ENCODE results near the gene ZNF423. TPM values are rescaled to one million over a fixed set of nuclear protein-coding genes. Genes with fewer than 3 reads are reported as not detected.

Gene ZNF423
- total RNA-seq, 1 experiment from 2014 or later, result 0.49 TPM

DNA sequence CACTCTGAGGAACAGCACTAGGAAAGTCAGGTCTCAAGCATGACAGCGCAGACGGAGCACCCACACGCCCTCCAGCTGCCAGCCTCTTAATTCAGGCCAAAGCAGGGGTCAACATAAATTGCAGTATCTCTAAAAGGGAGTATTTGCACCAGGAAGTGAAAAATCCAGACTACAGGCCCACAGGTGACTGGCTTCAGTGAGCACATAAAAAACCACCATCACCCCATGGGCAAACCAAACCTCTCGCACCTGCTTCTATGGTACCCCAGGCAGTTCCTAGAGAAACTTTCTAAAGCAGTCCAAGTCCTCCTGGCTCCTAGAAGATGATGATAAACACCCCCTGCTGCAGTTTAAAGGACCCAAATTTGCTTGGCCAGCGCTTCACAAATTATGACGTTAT, 129.8 kb downstream of the ZNF423 start:
- in situ Hi-C loops (cut with HindIII; ENCODE audit: low pct_unique_long_range_greater_than_20kb, low sequenced_read_pairs), result no loop called here
- TF ChIP-seq SIN3A (IDR thresholded peaks at IDR 0.05; ENCODE audit: borderline replicate concordance, insufficient read depth, low read depth, low read length) (no peak), TCF7L2 (IDR thresholded peaks at IDR 0.05; ENCODE audit: low read depth, low read length) (no peak), POLR2AphosphoS5 (IDR thresholded peaks at IDR 0.05; ENCODE audit: low read depth, low read length) (no peak)
- TF ChIP-seq, protein P1, sequence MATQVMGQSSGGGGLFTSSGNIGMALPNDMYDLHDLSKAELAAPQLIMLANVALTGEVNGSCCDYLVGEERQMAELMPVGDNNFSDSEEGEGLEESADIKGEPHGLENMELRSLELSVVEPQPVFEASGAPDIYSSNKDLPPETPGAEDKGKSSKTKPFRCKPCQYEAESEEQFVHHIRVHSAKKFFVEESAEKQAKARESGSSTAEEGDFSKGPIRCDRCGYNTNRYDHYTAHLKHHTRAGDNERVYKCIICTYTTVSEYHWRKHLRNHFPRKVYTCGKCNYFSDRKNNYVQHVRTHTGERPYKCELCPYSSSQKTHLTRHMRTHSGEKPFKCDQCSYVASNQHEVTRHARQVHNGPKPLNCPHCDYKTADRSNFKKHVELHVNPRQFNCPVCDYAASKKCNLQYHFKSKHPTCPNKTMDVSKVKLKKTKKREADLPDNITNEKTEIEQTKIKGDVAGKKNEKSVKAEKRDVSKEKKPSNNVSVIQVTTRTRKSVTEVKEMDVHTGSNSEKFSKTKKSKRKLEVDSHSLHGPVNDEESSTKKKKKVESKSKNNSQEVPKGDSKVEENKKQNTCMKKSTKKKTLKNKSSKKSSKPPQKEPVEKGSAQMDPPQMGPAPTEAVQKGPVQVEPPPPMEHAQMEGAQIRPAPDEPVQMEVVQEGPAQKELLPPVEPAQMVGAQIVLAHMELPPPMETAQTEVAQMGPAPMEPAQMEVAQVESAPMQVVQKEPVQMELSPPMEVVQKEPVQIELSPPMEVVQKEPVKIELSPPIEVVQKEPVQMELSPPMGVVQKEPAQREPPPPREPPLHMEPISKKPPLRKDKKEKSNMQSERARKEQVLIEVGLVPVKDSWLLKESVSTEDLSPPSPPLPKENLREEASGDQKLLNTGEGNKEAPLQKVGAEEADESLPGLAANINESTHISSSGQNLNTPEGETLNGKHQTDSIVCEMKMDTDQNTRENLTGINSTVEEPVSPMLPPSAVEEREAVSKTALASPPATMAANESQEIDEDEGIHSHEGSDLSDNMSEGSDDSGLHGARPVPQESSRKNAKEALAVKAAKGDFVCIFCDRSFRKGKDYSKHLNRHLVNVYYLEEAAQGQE (IDR thresholded peaks at IDR 0.05; ENCODE audit: insufficient read depth in 1 of 2, low read depth in 2 of 2, low read length in 1 of 2), result no peak
- TF ChIP-seq, protein P2, sequence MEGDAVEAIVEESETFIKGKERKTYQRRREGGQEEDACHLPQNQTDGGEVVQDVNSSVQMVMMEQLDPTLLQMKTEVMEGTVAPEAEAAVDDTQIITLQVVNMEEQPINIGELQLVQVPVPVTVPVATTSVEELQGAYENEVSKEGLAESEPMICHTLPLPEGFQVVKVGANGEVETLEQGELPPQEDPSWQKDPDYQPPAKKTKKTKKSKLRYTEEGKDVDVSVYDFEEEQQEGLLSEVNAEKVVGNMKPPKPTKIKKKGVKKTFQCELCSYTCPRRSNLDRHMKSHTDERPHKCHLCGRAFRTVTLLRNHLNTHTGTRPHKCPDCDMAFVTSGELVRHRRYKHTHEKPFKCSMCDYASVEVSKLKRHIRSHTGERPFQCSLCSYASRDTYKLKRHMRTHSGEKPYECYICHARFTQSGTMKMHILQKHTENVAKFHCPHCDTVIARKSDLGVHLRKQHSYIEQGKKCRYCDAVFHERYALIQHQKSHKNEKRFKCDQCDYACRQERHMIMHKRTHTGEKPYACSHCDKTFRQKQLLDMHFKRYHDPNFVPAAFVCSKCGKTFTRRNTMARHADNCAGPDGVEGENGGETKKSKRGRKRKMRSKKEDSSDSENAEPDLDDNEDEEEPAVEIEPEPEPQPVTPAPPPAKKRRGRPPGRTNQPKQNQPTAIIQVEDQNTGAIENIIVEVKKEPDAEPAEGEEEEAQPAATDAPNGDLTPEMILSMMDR (IDR thresholded peaks at IDR 0.05), result no peak
- Histone ChIP-seq H3K36me3 (ENCODE audit: control insufficient read depth, insufficient read depth, low read length) (no peaks in the 10 kb centered on the region), H3K27me3 (ENCODE audit: control insufficient read depth, insufficient read depth, low read length) (no peaks in the 10 kb centered on the region; the same call in 1 of the 2 replicates), H3K4me1 (ENCODE audit: control insufficient read depth, insufficient read depth, low read length) (no peaks in the 10 kb centered on the region), H3K27ac (ENCODE audit: low read length) (no peak overlapping the region), H3K4me3 (ENCODE audit: low read depth in 2 of 2, low read length in 2 of 2) (no peak overlapping the region), H3K9me3 (ENCODE audit: control insufficient read depth, insufficient read depth, low read depth, low read length) (no peaks in the 10 kb centered on the region)
- POLR2A ChIA-PET, result no interaction called here
- ATAC-seq (no peak), DNase-seq (ENCODE audit: low read depth, low spot score) (no peak)
- CTCF ChIA-PET, result no interaction called here
- intact Hi-C loops (cut with micrococcal nuclease; ENCODE audit: unreplicated experiment), result no loop called here
- no TSS peak for BruUV-seq (replicated peaks)

DNA sequence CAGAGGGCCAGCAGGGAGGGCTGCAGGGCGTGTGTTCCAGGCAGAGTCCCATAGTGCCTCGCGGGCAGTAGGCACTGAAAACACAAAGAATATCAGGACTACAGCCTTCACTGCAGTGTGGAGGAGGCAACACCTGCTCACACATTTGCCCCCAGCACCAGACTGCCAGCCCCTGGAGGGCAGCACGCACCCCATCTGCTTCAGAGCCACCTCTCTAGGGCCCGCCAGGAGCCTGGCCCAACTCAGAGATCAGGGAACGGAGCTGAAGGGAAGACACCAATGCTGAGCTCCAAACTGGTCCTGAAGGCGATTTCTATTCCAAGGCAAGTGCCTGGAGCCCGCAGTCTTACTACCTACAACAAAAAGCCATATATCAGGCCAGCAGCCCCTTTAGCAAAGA, 130.3 kb downstream of the ZNF423 start:
- TF ChIP-seq, protein P2 (IDR thresholded peaks at IDR 0.05), result no peak
- intact Hi-C loops (cut with micrococcal nuclease; ENCODE audit: unreplicated experiment) (no loop called here), in situ Hi-C loops (cut with HindIII; ENCODE audit: low pct_unique_long_range_greater_than_20kb, low sequenced_read_pairs) (no loop called here)
- ChIA-PET CTCF (no interaction called here), POLR2A (no interaction called here)
- no TSS peak for BruUV-seq (replicated peaks)
- Histone ChIP-seq H3K27me3 (ENCODE audit: control insufficient read depth, insufficient read depth, low read length) (no peaks in the 10 kb centered on the region; the same call in 1 of the 2 replicates), H3K27ac (ENCODE audit: low read length) (no peak overlapping the region), H3K4me1 (ENCODE audit: control insufficient read depth, insufficient read depth, low read length) (no peaks in the 10 kb centered on the region), H3K9me3 (ENCODE audit: control insufficient read depth, insufficient read depth, low read depth, low read length) (no peaks in the 10 kb centered on the region), H3K4me3 (ENCODE audit: low read depth in 2 of 2, low read length in 2 of 2) (no peak overlapping the region), H3K36me3 (ENCODE audit: control insufficient read depth, insufficient read depth, low read length) (no peaks in the 10 kb centered on the region)
- DNase-seq (ENCODE audit: low read depth, low spot score) (no peak), ATAC-seq (no peak)

DNA sequence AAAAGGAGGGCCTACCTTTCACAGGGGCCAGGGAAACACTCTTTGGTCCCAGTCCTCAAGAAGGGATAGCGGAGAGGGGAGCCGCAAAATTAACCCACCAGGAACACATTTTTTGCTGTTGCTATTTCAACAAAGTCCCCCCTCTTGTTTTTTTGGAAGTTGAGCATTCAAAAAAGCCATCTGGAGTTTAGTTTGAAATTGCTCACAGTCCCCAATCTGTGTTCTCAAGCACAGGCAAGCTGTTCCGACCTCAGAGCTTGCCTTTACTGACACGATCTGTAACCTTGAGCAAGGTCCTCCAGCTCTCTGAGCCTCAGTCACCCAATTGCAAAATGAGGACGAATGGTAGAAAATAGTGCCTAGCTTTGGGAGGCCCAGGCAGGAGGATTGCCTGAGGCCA, 131.1 kb downstream of the ZNF423 start:
- no peaks in the 10 kb centered on the region for H3K9me3 ChIP-seq (ENCODE audit: control insufficient read depth, insufficient read depth, low read depth, low read length)
- no peak overlapping the region for H3K4me3 ChIP-seq (ENCODE audit: low read depth in 2 of 2, low read length in 2 of 2)
- in situ Hi-C loops (cut with HindIII; ENCODE audit: low pct_unique_long_range_greater_than_20kb, low sequenced_read_pairs), result no loop called here
- TF ChIP-seq TCF7L2 (IDR thresholded peaks at IDR 0.05; ENCODE audit: low read depth, low read length), result no peak
- TF ChIP-seq, protein P1 (IDR thresholded peaks at IDR 0.05; ENCODE audit: insufficient read depth in 1 of 2, low read depth in 2 of 2, low read length in 1 of 2), result no peak
- no peak for TF ChIP-seq SIN3A (IDR thresholded peaks at IDR 0.05; ENCODE audit: borderline replicate concordance, insufficient read depth, low read depth, low read length)
- TF ChIP-seq, protein P2 (IDR thresholded peaks at IDR 0.05), result no peak
- TF ChIP-seq POLR2AphosphoS5 (IDR thresholded peaks at IDR 0.05; ENCODE audit: low read depth, low read length), result no peak
- no peak overlapping the region for H3K27ac ChIP-seq (ENCODE audit: low read length)
- DNase-seq (ENCODE audit: low read depth, low spot score), result no peak
- BruUV-seq (replicated peaks), result no TSS peak
- intact Hi-C loops (cut with micrococcal nuclease; ENCODE audit: unreplicated experiment), result no loop called here
- H3K36me3 ChIP-seq (ENCODE audit: control insufficient read depth, insufficient read depth, low read length), result no peaks in the 10 kb centered on the region
- no peak for ATAC-seq
- ChIA-PET CTCF (no interaction called here), POLR2A (no interaction called here)
- no peaks in the 10 kb centered on the region for H3K4me1 ChIP-seq (ENCODE audit: control insufficient read depth, insufficient read depth, low read length)
- H3K27me3 ChIP-seq (ENCODE audit: control insufficient read depth, insufficient read depth, low read length), result no peaks in the 10 kb centered on the region; the same call in 1 of the 2 replicates
